C4-2B (cell line): Measurements from ENCODE around the gene FAM83D.

Experiments
- CTCF ChIP-seq: fragments of 450-650 bp; conservative IDR thresholded peaks from 2 replicates; pipeline ENCODE4 v1.5.1; 2017; ENCODE audit warnings: mild to moderate bottlenecking
- ZFX ChIP-seq: fragments of 450-650 bp; IDR thresholded peaks from 2 replicates; pipeline ENCODE4 v1.6.1; 2017

- TF ChIP-seq CTCF: no peak
- no peak for TF ChIP-seq ZFX
These were observed 20.6 kb downstream of the FAM83D start for GRCh38 chr20:38946836-38947235.
